Mesenchymal stem cell (in vitro differentiated cells and primary cell): ENCODE results near the gene XRCC4.

Experiments
- DNase-seq: peaks from one replicate; pipeline ENCODE4 v3.0.0-alpha.2; 2013
- H2AFZ ChIP-seq: one replicate; pipeline ENCODE4 v1.6.1; 2013; ENCODE audit warnings: low read depth, mild to moderate bottlenecking, control low read depth, inconsistent platforms, low read length, moderate library complexity
- H2AK5ac ChIP-seq: 2 replicates; pipeline ENCODE4 v1.6.1; 2013; ENCODE audit warnings: low read length, moderate library complexity, mild to moderate bottlenecking, inconsistent platforms; ENCODE audit not compliant: severe bottlenecking
- H2BK120ac ChIP-seq: one replicate; pipeline ENCODE4 v1.6.1; 2013; ENCODE audit warnings: low read depth, mild to moderate bottlenecking, inconsistent platforms, low read length, moderate library complexity
- H2BK12ac ChIP-seq, 2 experiments: one replicate each; pipeline ENCODE4 v1.6.1; 2013; ENCODE audit warnings: inconsistent platforms in 2 of 2, low read length in 2 of 2, mild to moderate bottlenecking in 2 of 2, moderate library complexity in 2 of 2, control low read depth in 1 of 2
- H2BK15ac ChIP-seq: one replicate; pipeline ENCODE4 v1.6.1; 2013; ENCODE audit warnings: mild to moderate bottlenecking, low read depth, inconsistent platforms; ENCODE audit not compliant: poor library complexity, severe bottlenecking
- H2BK5ac ChIP-seq: 2 replicates; pipeline ENCODE4 v1.6.1; 2013; ENCODE audit warnings: low read depth, mild to moderate bottlenecking, low read length, control low read depth, inconsistent platforms; ENCODE audit not compliant: poor library complexity, severe bottlenecking
- H3K14ac ChIP-seq, 2 experiments: one replicate each; pipeline ENCODE4 v1.6.1; 2013; ENCODE audit warnings: inconsistent platforms in 2 of 2, low read length in 2 of 2, control low read depth in 1 of 2, mild to moderate bottlenecking in 1 of 2, moderate library complexity in 1 of 2
- H3K18ac ChIP-seq, 2 experiments: one replicate each; pipeline ENCODE4 v1.6.1; 2013; ENCODE audit warnings: inconsistent platforms in 2 of 2, low read length in 2 of 2, control low read depth in 1 of 2, low read depth in 1 of 2, mild to moderate bottlenecking in 1 of 2
- H3K23ac ChIP-seq, 2 experiments: one replicate each; pipeline ENCODE4 v1.6.1; 2013; ENCODE audit warnings: inconsistent platforms in 2 of 2, low read length in 2 of 2, mild to moderate bottlenecking in 2 of 2, moderate library complexity in 2 of 2, control low read depth in 1 of 2
- H3K27ac ChIP-seq: 2 replicates; pipeline ENCODE4 v1.5.1; 2013; ENCODE audit warnings: mild to moderate bottlenecking, moderate library complexity, low read length, control low read depth, inconsistent platforms; ENCODE audit not compliant: poor library complexity, severe bottlenecking
- H3K27me3 ChIP-seq, 2 experiments: 2 replicates each; pipeline versions ENCODE4 v1.6.1 to v1.7.0; 2013; ENCODE audit warnings: low read length in 2 of 2, mild to moderate bottlenecking in 2 of 2, moderate library complexity in 2 of 2, control low read depth in 1 of 2, inconsistent platforms in 1 of 2; ENCODE audit not compliant: control insufficient read depth in 1 of 2, insufficient read depth in 1 of 2
- H3K36me3 ChIP-seq, 2 experiments: 2 replicates each; pipeline versions ENCODE4 v1.6.1 to v1.7.0; 2013; ENCODE audit warnings: low read length in 2 of 2, control low read depth in 1 of 2, inconsistent platforms in 1 of 2, low read depth in 1 of 2, mild to moderate bottlenecking in 1 of 2; ENCODE audit not compliant: insufficient read depth in 2 of 2, control insufficient read depth in 1 of 2
- H3K4ac ChIP-seq, 2 experiments: one replicate each; pipeline ENCODE4 v1.6.1; 2013; ENCODE audit warnings: inconsistent platforms in 2 of 2, low read length in 2 of 2, mild to moderate bottlenecking in 2 of 2, moderate library complexity in 2 of 2, control low read depth in 1 of 2, low read depth in 1 of 2
- H3K4me1 ChIP-seq: 2 replicates; pipeline ENCODE4 v1.6.1; 2013; ENCODE audit warnings: low read depth, low read length, control low read depth; ENCODE audit not compliant: control insufficient read depth, insufficient read depth
- H3K4me2 ChIP-seq: 2 replicates; pipeline ENCODE4 v1.6.1; 2013; ENCODE audit warnings: low read length, mild to moderate bottlenecking, inconsistent platforms; ENCODE audit not compliant: poor library complexity, severe bottlenecking
- H3K4me3 ChIP-seq, 2 experiments: 2 replicates each; pipeline versions ENCODE4 v1.5.1 to v1.7.0; 2013; ENCODE audit warnings: low read length in 2 of 2, mild to moderate bottlenecking in 2 of 2, control low read depth in 1 of 2, low read depth in 1 of 2; ENCODE audit not compliant: insufficient read depth in 1 of 2
- H3K79me1 ChIP-seq: replicated peaks from 2 replicates; pipeline ENCODE4 v1.6.1; 2013; ENCODE audit warnings: mild to moderate bottlenecking, control low read depth, low read length, inconsistent platforms; ENCODE audit not compliant: poor library complexity, severe bottlenecking
- H3K9ac ChIP-seq: 2 replicates; pipeline ENCODE4 v1.7.0; 2013; ENCODE audit warnings: mild to moderate bottlenecking, low read length, moderate library complexity
- H3K9me3 ChIP-seq: 2 replicates; pipeline ENCODE4 v1.7.0; 2013; ENCODE audit warnings: mild to moderate bottlenecking, low read length; ENCODE audit not compliant: control insufficient read depth
- H4K8ac ChIP-seq: one replicate; pipeline ENCODE4 v1.6.1; 2013; ENCODE audit warnings: inconsistent platforms, mild to moderate bottlenecking, low read length, moderate library complexity
- H4K91ac ChIP-seq: one replicate; pipeline ENCODE4 v1.6.1; 2013; ENCODE audit warnings: mild to moderate bottlenecking, low read length, inconsistent platforms
- WGBS: methylation state at CpG from one replicate; pipeline ENCODE4 v1.1.7; 2013; ENCODE audit warnings: mixed read lengths; 5-methylcytosine and 5-hydroxymethylcytosine counted together

Gene XRCC4

DNA sequence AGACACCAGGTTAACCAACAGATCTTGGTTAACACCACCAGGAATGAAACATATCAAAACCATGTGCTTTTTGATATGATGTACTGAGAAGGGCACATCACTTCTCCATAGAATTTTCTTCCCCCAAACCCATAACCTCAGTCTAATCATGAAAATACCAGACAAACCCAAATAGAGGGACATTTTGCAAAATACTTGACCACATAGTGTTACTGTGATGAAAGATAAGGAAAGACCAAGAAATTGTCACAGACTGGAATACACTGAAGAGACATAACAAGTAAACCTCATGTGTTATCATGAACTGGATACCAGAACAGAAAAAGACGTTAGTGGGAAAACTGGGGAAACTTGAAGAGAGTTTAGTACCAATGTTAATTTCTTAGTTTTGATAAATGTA lies 319.3 kb downstream of the XRCC4 start:
- no peak overlapping the region for H4K8ac ChIP-seq
- no peak overlapping the region for H2BK15ac ChIP-seq
- no peak overlapping the region for H3K27ac ChIP-seq
- no peak overlapping the region for H2AK5ac ChIP-seq
- no peak overlapping the region for H3K4me3 ChIP-seq
- 79% methylated on average over 1 of the region's 1 CpG for WGBS
- H3K79me1 ChIP-seq, result no peaks in the 10 kb centered on the region
- H4K91ac ChIP-seq, result no peak overlapping the region
- no peaks in the 10 kb centered on the region for H3K27me3 ChIP-seq
- H3K36me3 ChIP-seq, result no peaks in the 10 kb centered on the region
- H3K18ac ChIP-seq, result no peak overlapping the region
- H3K23ac ChIP-seq, result no peak overlapping the region
- H3K4ac ChIP-seq, result no peak overlapping the region
- no peak overlapping the region for H3K9ac ChIP-seq
- no peak overlapping the region for H2BK5ac ChIP-seq
- H2AFZ ChIP-seq, result no peak overlapping the region
- H2BK12ac ChIP-seq, result no peak overlapping the region
- H3K14ac ChIP-seq, result no peak overlapping the region
- H3K9me3 ChIP-seq, result no peaks in the 10 kb centered on the region
- no peaks in the 10 kb centered on the region for H3K4me1 ChIP-seq
- DNase-seq, result no peak
- H3K4me2 ChIP-seq, result no peak overlapping the region
- H2BK120ac ChIP-seq, result no peak overlapping the region

- Histone ChIP-seq H3K4ac (no peak overlapping the region), H3K4me3 (no peak overlapping the region), H2BK120ac (no peak overlapping the region), H3K36me3 (no peaks in the 10 kb centered on the region), H3K23ac (no peak overlapping the region), H3K18ac (no peak overlapping the region), H4K91ac (no peak overlapping the region), H2BK5ac (no peak overlapping the region), H4K8ac (no peak overlapping the region), H3K79me1 (no peaks in the 10 kb centered on the region), H3K27me3 (no peaks in the 10 kb centered on the region), H3K9ac (no peak overlapping the region), H3K4me1 (no peaks in the 10 kb centered on the region), H2AFZ (no peak overlapping the region), H3K14ac (no peak overlapping the region), H3K27ac (no peak overlapping the region), H2BK12ac (no peak overlapping the region), H3K4me2 (no peak overlapping the region), H2BK15ac (no peak overlapping the region), H3K9me3 (no peaks in the 10 kb centered on the region), H2AK5ac (no peak overlapping the region)
- 100% methylated on average over 1 of the region's 1 CpG for WGBS
- DNase-seq, result no peak
Measured at GRCh38 chr5:83397658-83398057, 320.3 kb downstream of the XRCC4 start.

DNA sequence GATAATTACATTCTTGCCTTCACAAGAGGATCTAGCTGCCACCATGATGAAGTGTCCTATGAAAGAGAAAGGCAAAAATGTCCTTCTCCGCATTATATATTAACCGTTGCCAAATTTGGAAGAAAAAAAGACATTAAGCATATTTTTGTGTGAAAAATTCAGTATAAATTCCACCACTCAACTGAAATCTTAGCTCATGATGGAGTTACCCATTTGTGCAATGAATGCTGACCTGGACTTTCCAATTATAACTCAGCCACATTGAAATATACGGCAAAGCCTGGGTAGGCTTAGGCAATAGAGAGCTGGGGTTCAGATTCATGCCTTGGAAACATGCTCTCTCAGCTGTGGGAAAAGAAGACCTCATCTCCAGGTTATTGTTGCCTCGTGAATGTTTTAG lies 322.9 kb downstream of the XRCC4 start:
- Histone ChIP-seq H2AK5ac (no peak overlapping the region), H2BK12ac (no peak overlapping the region), H2BK5ac (no peak overlapping the region), H3K4me1 (no peaks in the 10 kb centered on the region), H3K9ac (no peak overlapping the region), H2AFZ (no peak overlapping the region), H3K18ac (no peak overlapping the region), H3K36me3 (no peaks in the 10 kb centered on the region), H3K79me1 (no peaks in the 10 kb centered on the region), H3K14ac (no peak overlapping the region), H2BK15ac (no peak overlapping the region), H3K4ac (no peak overlapping the region), H3K4me3 (no peak overlapping the region), H3K27ac (no peak overlapping the region), H4K8ac (no peak overlapping the region), H2BK120ac (no peak overlapping the region), H3K9me3 (no peaks in the 10 kb centered on the region), H3K23ac (no peak overlapping the region), H4K91ac (no peak overlapping the region), H3K4me2 (no peak overlapping the region), H3K27me3 (no peaks in the 10 kb centered on the region)
- DNase-seq, result peak; percentile 12
- WGBS, result 89% methylated on average over 1 of the region's 4 CpGs

DNA sequence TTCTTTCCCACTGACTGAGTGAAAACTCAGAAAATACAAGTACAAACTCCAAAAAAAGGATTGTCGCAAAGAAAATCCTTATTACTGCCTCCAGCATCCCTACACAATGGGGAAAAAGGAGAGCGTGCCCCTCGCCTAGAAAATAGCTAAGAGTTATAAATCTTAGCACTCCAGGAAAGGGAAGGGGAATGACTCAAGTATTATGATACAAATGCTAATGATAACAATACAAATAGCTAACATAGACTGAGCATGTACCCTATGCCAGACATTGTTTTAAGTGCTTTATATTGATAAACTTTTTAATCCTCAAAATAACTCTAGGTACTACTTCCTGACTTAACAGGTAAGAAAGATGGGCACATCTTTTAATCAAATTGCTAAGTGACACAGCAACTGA lies 323.4 kb downstream of the XRCC4 start:
- Histone ChIP-seq H2AFZ (no peak overlapping the region), H2BK12ac (no peak overlapping the region), H3K4me1 (no peaks in the 10 kb centered on the region), H3K4ac (no peak overlapping the region), H3K4me3 (no peak overlapping the region), H4K8ac (no peak overlapping the region), H3K27ac (no peak overlapping the region), H4K91ac (no peak overlapping the region), H3K4me2 (no peak overlapping the region), H2AK5ac (no peak overlapping the region), H3K36me3 (no peaks in the 10 kb centered on the region), H2BK5ac (no peak overlapping the region), H3K18ac (no peak overlapping the region), H3K14ac (no peak overlapping the region), H2BK120ac (no peak overlapping the region), H3K79me1 (no peaks in the 10 kb centered on the region), H3K9me3 (no peaks in the 10 kb centered on the region), H3K23ac (no peak overlapping the region), H3K27me3 (no peaks in the 10 kb centered on the region), H2BK15ac (no peak overlapping the region), H3K9ac (peak overlapping the region; percentile 37)
- DNase-seq, result no peak
- WGBS, result 80% methylated on average over 1 of the region's 3 CpGs
